Measurements from ENCODE around the gene GIGYF1.

GIGYF1 gene

GRCh38 chr7:100683659-100684533 is 10.2 kb downstream of the GIGYF1 start:
- no peak for DNase-seq (ENCODE audit: low spot score)

- no peak for DNase-seq (ENCODE audit: low spot score)
Observed at GRCh38 chr7:100682991-100683658, 10.9 kb downstream of the GIGYF1 start.

- peak; percentile 33 for DNase-seq (ENCODE audit: low spot score)
Observed at GRCh38 chr7:100682228-100682741, 11.8 kb downstream of the GIGYF1 start.

DNA sequence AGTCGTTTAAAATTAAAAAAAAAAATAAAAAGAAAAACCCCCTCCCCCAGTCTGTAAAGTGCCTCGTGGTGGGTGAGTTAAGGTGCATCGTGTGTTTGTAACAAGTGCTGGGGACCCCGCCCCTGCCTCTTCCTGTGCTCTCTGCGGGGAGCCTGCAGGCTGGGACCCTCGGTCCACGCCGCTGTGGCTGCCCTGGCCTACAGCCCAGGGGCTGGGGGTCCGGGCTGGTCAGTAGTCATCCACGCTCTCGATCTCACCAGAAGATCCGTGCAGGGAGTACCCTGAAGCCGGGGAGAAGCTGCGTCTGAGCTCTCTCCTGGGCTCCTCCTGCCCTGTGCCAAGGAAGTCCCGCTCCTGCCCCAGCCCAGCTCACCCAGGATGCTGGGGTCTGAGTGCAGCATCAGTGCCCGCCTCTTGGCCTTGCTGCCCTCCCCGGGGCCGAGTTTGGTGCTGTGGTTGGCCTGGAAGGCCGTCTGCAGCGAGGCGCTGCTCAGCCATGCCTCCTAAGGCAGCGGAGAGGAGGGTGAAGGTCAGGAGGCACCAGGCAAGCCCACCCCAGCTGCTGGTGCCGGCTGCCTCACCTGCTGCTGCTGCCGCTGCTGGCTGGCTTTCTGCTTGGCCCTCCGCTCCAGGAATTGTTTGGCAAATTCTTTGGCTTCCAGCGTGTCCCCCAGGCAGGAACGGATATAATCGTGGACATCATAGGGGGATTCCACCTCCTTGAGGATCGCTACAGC is 12.4 kb downstream of the GIGYF1 start:
- peak; percentile 34 for DNase-seq (ENCODE audit: low spot score)

DNA sequence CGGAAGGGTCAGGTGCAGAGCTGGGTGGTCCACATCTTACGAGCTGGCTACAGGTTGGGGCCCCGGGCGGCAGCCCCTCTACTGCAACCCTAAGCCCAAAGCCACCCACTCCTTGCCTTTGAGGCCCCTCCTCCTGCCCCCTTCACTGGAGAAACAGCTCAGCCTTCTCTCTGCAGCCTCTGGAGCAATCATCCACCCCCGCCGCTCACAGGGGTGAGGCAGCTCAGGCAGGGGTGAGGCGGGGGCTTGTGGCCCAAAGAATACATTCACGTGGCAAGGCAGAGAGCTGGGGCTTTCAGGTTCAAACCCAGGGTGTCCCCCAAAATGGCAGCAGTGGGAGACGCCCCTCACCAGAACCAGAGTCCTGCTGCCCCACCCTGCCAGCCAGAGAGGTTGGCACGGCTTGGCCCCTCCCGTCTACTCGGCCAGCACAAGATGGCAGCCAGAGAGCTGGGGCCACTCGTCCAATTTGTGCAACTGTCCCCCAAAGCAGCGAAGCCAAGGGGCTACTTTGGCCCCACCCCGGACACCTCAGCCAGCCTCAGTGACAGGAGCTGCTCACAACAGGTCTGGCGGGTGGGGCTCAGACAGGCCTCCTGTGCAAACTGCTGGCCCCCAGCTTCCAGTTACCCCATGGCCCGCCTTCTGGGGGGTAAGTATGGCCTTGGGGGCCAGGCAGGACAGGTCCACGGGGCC is 13.3 kb downstream of the GIGYF1 start:
- peak; percentile 24 for DNase-seq (ENCODE audit: low spot score)

- DNase-seq (ENCODE audit: low spot score): no peak
Observed at GRCh38 chr7:100679927-100680575, 14.0 kb downstream of the GIGYF1 start.

DNA sequence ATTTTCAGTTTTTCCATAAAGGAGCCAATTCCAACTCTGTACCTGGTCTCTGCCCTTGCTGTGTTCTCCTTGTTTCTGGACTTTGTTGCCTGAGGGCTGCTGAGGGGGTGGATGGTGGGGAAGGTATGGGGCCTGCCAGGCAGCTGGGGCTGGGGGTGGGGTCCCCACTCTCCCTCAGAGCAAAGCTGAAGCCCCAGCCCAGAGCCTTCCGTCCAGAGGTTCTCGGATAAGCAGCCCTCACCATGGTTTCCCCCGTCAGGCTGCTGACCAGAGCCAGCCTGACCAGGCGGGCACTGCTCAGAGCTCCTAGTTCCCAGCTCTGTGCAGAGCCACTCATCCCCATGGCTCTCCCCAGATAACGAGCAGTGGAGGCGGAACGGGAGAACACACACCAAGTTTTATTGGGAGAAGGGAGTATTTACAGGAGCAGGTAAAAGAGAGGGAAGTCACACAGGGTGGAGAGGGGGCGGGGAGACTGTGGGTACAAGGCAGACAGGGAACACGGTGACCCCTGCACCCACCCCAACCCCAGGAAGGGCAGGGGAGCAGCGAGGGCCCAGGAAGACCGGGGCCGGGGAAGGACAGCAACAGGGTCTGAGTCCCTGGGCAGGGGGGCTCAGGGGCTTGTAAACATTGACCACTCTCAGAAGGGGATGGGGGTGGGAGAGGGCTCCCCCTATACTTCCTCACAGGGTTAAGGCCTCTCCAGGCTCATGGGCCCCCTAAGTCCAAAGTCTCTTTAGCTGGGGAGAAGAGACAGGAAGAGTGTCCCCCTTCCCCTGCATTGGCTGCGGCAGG is 14.7 kb downstream of the GIGYF1 start:
- peak; percentile 30 for DNase-seq (ENCODE audit: low spot score)

DNA sequence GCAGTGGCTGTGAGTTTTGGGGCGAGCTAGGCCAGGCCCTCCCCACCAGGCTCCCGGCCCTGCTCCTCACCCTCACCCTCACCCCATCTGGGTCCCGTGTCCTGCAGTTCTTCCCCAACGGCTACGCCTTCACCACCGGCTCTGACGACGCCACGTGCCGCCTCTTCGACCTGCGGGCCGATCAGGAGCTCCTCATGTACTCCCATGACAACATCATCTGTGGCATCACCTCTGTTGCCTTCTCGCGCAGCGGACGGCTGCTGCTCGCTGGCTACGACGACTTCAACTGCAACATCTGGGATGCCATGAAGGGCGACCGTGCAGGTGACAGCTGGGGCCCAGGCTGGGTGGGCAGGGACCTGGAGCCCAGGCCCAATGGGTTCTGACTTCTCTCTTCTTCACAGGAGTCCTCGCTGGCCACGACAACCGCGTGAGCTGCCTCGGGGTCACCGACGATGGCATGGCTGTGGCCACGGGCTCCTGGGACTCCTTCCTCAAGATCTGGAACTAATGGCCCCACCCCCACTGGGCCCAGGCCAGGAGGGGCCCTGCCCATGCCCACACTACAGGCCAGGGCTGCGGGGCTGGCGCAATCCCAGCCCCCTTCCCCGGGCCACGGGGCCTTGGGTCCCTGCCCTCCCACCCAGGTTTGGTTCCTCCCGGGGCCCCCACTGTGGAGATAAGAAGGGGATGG is 15.6 kb downstream of the GIGYF1 start:
- peak; percentile 41 for DNase-seq (ENCODE audit: low spot score)

DNA sequence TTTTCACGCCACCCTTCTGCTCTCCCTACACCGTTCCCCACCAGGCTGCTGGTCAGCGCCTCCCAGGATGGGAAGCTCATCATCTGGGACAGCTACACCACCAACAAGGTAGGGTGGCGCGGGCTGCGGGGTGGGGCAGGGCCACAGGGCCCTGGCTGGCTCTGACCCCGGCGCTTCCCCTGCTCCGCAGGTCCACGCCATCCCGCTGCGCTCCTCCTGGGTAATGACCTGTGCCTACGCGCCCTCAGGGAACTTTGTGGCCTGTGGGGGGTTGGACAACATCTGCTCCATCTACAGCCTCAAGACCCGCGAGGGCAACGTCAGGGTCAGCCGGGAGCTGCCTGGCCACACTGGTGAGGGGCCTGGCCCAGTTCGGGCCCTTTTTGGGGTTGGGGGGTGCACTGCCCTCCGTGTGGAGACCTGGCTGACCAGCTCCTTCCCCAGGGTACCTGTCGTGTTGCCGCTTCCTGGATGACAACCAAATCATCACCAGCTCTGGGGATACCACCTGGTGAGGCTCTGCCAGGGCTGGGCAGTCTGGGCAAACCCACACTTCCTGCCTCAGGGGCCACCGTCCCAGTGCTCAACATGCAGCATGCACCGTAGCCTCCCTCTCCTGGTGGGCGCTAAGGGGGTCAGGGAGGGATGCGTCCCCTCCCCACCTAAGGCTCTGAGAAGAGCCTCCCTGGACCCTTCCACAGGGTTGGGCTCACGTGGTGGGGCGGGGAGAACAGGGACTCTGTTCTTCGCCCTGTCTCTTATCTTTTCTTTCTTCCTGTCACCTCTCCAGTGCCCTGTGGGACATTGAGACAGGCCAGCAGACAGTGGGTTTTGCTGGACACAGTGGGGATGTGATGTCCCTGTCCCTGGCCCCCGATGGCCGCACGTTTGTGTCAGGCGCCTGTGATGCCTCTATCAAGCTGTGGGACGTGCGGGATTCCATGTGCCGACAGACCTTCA is 16.5 kb downstream of the GIGYF1 start:
- no peak for DNase-seq (ENCODE audit: low spot score)

GRCh38 chr7:100676501-100677306 is 17.3 kb downstream of the GIGYF1 start:
- DNase-seq (ENCODE audit: low spot score): no peak

DNA sequence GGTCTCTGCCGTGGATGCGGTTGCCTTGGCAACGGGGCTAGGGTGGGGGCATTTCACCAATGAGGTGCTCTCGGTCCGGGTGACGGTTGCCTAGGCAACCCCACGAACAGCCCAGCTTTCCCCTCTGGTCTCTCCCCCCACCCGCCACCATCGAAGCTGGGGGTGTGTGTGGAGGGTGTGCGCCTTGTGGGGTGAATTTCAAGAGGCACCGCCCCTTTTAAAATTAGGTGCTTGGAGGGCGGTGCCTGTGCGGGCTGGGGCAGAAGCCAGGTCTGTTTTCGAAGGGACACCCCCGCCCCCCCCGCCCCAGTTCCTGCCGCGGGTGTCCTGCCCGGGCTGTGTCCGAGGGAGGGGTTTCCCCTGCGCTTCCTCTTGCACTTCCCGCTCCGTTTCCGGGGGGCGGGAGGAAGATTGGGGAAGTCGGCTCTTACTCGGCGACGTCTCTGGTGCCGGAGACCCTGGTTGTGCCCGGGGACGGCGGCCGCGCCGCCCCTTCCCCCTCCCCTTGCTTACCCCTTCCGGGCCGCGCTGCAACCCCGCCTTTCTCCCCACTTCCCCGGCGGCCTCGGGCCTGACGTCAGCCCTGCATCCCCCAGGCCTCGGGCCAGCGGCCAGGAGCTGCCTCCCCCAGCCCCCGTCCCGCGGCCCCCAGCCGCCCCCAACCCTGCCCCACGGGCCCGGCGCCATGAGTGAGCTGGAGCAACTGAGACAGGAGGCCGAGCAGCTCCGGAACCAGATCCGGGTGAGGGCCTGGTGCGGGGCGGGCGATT is 18.3 kb downstream of the GIGYF1 start:
- DNase-seq (ENCODE audit: low spot score): peak; percentile 82

DNA sequence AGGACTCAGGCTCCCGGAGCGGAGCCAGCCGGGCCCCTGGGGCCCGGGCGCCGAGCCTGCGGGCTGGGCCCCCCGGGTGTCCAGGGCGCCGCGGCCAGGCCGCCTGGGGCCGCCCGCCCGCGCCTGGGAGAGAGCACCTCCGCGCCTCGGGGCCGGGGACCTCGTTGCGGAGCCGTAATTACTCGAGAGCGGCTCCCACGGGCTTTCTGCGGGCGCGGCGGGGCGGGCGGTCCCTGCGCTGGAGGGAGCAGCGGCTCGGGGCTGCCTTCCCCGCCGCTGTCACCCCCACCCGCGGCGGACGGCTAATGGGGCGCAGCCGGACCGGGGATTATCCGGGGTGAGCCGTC is 19.0 kb downstream of the GIGYF1 start:
- peak; percentile 69 for DNase-seq (ENCODE audit: low spot score)

- peak; percentile 60 for DNase-seq (ENCODE audit: low spot score)
Observed at GRCh38 chr7:100674411-100675104, 19.5 kb downstream of the GIGYF1 start.

GRCh38 chr7:100673942-100674410 is 20.1 kb downstream of the GIGYF1 start:
- DNase-seq (ENCODE audit: low spot score): peak; percentile 51

DNA sequence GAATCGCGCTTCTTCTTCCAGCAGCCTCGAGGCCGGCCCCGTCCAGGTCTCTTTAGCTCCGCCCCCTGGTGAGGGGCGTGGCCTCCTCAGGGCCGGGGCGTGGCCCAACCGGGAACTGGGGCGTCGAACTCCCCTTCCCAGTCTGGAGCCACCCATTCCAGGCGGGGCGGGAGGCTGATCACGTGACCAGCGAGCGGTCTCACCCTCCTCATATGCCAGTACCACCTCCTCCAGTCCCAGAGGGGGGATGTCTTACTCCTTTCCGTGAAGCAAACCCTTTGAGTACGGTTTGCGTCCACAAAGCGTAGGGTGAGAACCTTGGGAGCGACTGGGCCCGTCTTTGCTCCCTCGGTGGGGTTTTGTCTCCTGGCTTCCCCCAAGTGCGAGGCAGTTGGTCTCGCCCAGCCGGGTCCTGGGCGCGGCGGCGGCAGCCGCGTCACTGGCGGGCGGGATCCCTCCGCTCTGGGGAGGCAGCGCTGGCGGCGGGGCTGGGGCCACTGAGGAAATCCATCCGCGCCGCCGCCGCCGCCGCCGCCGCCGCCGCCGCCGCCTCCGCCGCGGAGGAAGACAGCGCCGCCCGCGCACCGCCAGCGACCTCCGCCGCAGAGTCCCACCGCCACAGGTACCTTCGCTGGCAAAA is 20.6 kb downstream of the GIGYF1 start, which contains the start of gene GNB2:
TSS of gene GNB2 (plus strand) at position 439 of the 640 bp plus-strand sequence. CDS start 2,526 bp downstream, outside the sequence.
- DNase-seq (ENCODE audit: low spot score): peak; percentile 97

All from D341Med (cell line).